ENCODE measurements around the gene NEDD4.
A peak's percentile ranks its signal among the peaks of the same experiment; 100 is the strongest.

The NEDD4 gene

DNA sequence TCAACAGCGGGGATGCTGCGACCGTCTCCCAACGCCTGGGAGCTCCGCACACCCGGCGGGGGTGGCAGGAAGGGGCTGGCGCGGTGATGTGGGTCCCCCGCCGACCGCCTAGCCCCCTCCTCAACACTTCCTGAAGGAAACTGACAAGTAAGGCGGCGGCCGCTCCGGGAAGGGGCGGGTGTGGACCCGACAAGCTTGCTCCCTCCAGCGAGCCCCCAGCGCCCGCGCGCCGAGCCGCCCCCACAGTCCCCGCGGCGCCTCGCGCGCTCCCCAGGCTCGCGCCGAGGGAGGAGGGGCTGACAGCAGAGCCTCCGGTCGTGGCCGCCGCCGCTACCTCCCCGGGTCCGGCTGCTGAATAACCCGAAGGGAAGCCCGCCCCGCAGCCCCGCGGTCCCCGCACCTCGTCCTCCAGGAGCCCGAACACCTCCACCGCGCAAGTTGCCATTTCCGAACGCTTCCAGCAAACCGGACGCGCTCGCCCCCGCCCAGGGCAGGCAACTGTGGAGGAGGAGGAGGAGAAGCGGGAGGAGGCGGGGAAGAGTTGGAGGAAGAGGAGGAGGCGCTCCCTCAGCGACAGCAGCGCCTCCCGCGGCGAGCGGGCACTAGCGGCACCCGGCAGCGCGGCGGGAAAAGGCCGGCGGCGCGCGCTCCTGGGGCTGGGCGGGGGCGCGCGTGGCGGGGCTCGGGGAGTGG, at the start of gene NEDD4:
Gene NEDD4 (minus strand): TSS at position 502 of the 693 bp plus-strand sequence. CDS start 57 bp downstream, at position 445.
- Histone ChIP-seq H3K4me3 (ENCODE audit: low read length) (peak within 1 kb of the TSS; percentile 65), H3K27ac (ENCODE audit: low read length) (no peak within 1 kb of the TSS), H3K27me3 (ENCODE audit: control insufficient read depth, insufficient read depth, low read length) (no peaks in the 10 kb centered on the region), H3K9me3 (ENCODE audit: control insufficient read depth, insufficient read depth, low read length) (no peaks in the 10 kb centered on the region), H3K36me3 (ENCODE audit: control insufficient read depth, insufficient read depth, low read length) (no peaks in the 10 kb centered on the region), H3K4me1 (ENCODE audit: control insufficient read depth, insufficient read depth, low read length) (no peaks in the 10 kb centered on the region)
- DNase-seq (ENCODE audit: low read depth, low spot score), result peak; percentile 52
- no CpG with 5 or more reads among the region's 83 CpGs for WGBS (ENCODE audit: insufficient coverage, insufficient read length)

DNA sequence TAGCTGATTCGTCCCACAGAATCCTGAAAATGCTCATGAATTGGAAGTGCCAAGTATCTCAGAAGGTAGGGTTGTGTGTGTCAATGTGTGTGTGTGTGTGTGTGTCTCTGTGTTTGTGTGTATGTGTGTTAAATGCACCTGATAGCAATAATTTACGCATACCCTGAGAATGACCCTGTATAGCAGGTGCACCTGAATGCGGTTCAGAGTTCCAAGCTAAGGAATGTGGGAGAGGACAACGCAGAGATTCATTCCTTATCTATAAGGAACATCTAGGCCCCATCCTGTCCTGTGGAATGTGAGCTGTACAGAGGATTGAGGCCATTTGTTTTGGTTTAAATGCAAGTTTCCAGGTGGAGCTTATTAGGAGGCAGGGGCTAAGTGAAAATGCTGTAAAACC, 49.1 kb upstream of the NEDD4 start:
- Histone ChIP-seq H3K27me3 (ENCODE audit: control insufficient read depth, insufficient read depth, low read length) (no peaks in the 10 kb centered on the region), H3K27ac (ENCODE audit: low read length) (no peak overlapping the region), H3K4me3 (ENCODE audit: low read length) (no peak overlapping the region), H3K36me3 (ENCODE audit: control insufficient read depth, insufficient read depth, low read length) (no peaks in the 10 kb centered on the region; the same call in 1 of the 2 replicates), H3K9me3 (ENCODE audit: control insufficient read depth, insufficient read depth, low read length) (no peaks in the 10 kb centered on the region), H3K4me1 (ENCODE audit: control insufficient read depth, insufficient read depth, low read length) (peaks cover 2% of the 10 kb centered on the region; the same call in 1 of the 2 replicates)
- no peak for DNase-seq (ENCODE audit: low read depth, low spot score)
- no CpG with 5 or more reads among the region's 4 CpGs for WGBS (ENCODE audit: insufficient coverage, insufficient read length)

DNA sequence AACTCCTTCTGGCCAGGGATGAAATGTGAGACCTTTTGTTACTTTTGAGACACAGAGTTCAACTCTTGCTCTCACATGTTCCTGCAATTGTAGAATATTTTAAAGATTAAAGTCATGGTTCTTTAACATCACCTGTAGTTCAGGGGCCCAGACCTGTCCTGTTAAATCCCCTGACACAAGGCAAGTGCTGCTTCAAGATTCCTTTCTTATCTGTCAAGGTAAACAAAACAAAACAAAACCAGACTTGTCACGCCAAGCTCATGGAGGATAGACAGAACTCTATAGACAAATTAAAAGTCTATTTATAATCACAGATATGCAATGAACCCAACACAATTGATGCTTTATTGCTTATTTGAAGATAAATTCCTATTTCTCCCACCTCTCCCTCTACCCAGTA, 48.6 kb upstream of the NEDD4 start:
- H3K9me3 ChIP-seq (ENCODE audit: control insufficient read depth, insufficient read depth, low read length), result no peaks in the 10 kb centered on the region
- WGBS (ENCODE audit: insufficient coverage, insufficient read length), result no CpG with 5 or more reads among the region's 1 CpG

DNA sequence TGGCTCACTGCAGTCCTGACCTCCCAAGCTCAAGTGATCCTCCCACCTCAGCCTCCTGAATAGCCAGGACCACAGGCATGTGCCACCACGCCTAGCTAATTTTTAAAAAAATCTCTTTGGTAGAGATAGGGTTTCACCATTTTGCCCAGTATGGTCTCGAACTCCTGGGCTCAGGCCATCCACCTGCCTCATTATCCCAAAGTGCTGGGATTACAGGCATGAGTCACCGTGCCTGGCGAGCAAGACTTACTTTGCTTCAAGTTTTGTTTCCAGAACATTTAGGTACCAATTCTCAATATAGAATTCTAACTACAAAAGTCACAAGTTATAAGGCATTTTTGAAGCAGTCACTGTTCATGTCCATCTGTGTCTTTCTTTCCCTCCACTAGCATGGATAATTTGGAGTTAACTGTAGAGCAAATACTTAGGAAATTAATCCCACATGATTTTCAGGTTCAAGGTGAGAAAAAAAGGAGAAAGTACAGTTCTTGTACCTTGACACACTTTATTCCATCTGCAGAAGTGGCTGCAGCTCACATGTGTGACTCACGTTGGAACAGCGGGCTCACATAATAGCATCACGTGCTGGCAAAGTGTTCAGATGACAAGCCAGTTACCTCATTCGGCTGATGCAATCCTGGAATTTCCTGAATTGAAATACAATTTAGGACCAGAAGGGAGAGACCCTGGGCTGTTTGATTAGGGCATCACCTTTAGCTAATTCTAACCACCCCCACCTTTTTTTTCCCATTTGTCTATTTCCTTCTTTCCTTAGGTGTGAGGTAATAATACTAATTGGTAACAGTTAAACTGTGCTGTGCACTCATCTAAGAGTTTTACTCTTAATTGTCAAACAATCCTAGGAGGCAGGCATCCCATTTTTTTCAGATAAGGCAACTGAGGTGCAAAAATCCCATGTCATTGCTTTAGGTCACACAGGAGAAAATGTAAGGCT, 46.9 kb upstream of the NEDD4 start:
- DNase-seq (ENCODE audit: low read depth, low spot score), result no peak
- H3K27ac ChIP-seq (ENCODE audit: low read length), result no peak overlapping the region
- H3K9me3 ChIP-seq (ENCODE audit: control insufficient read depth, insufficient read depth, low read length), result no peaks in the 10 kb centered on the region
- H3K4me1 ChIP-seq (ENCODE audit: control insufficient read depth, insufficient read depth, low read length), result peaks cover 2% of the 10 kb centered on the region; the same call in 1 of the 2 replicates
- H3K4me3 ChIP-seq (ENCODE audit: low read length), result no peak overlapping the region
- WGBS (ENCODE audit: insufficient coverage, insufficient read length), result no CpG with 5 or more reads among the region's 8 CpGs
- no peaks in the 10 kb centered on the region; the same call in 1 of the 2 replicates for H3K36me3 ChIP-seq (ENCODE audit: control insufficient read depth, insufficient read depth, low read length)
- H3K27me3 ChIP-seq (ENCODE audit: control insufficient read depth, insufficient read depth, low read length), result no peaks in the 10 kb centered on the region

More for the DNA sequence above, 48.6 kb upstream of the NEDD4 start:
- no peaks in the 10 kb centered on the region for H3K27me3 ChIP-seq (ENCODE audit: control insufficient read depth, insufficient read depth, low read length)
- no peak for DNase-seq (ENCODE audit: low read depth, low spot score)
- H3K27ac ChIP-seq (ENCODE audit: low read length), result no peak overlapping the region
- no peaks in the 10 kb centered on the region; the same call in 1 of the 2 replicates for H3K36me3 ChIP-seq (ENCODE audit: control insufficient read depth, insufficient read depth, low read length)
- peaks cover 2% of the 10 kb centered on the region; the same call in 1 of the 2 replicates for H3K4me1 ChIP-seq (ENCODE audit: control insufficient read depth, insufficient read depth, low read length)
- no peak overlapping the region for H3K4me3 ChIP-seq (ENCODE audit: low read length)

DNA sequence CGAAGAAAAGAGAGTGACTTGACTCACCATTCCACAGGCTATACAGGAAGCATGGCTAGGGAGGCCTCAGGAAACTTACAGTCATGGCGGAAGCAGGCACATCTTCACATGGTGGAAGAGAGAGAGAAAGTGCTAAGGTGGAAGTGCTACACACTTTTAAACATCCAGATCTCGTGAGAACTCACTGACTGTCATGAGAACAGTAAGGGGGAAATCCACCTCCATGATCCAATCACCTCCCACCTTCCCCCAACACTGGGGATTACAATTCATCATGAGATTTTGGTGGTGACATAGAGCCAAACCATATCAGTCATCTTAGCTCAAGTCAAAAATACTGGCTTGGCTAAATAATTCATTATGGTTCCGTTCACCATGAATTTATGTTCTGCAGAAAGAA, 45.3 kb upstream of the NEDD4 start:
- Histone ChIP-seq H3K27ac (ENCODE audit: low read length) (no peak overlapping the region), H3K27me3 (ENCODE audit: control insufficient read depth, insufficient read depth, low read length) (no peaks in the 10 kb centered on the region)
- WGBS (ENCODE audit: insufficient coverage, insufficient read length), result no CpG with 5 or more reads among the region's 4 CpGs

DNA sequence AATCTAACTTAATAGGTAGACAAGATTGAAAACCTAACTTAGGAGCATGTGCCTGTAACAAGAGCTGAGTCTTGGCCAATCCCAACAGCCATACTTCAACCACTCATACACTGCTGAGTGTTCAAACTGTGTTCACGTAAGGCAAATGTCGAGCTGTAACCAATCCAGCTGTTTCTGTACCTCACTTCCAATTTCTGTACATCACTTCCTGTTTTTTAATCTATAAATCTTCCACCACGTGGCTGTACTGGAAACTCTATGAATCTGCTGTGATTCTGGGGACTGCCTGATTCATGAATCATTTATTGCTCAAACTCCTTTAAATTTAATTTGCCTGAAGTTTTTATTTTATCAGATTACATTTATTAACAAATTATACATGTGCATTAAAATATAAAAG, 44.6 kb upstream of the NEDD4 start:
- no peaks in the 10 kb centered on the region; the same call in 1 of the 2 replicates for H3K36me3 ChIP-seq (ENCODE audit: control insufficient read depth, insufficient read depth, low read length)
- H3K27me3 ChIP-seq (ENCODE audit: control insufficient read depth, insufficient read depth, low read length), result no peaks in the 10 kb centered on the region
- H3K4me1 ChIP-seq (ENCODE audit: control insufficient read depth, insufficient read depth, low read length), result peaks cover 2% of the 10 kb centered on the region; the same call in 1 of the 2 replicates
- H3K9me3 ChIP-seq (ENCODE audit: control insufficient read depth, insufficient read depth, low read length), result no peaks in the 10 kb centered on the region
- no CpG with 5 or more reads among the region's 3 CpGs for WGBS (ENCODE audit: insufficient coverage, insufficient read length)
- no peak for DNase-seq (ENCODE audit: low read depth, low spot score)
- H3K27ac ChIP-seq (ENCODE audit: low read length), result no peak overlapping the region
- no peak overlapping the region for H3K4me3 ChIP-seq (ENCODE audit: low read length)

More for the DNA sequence above, 45.3 kb upstream of the NEDD4 start:
- DNase-seq (ENCODE audit: low read depth, low spot score), result no peak
- Histone ChIP-seq H3K36me3 (ENCODE audit: control insufficient read depth, insufficient read depth, low read length) (no peaks in the 10 kb centered on the region; the same call in 1 of the 2 replicates), H3K4me1 (ENCODE audit: control insufficient read depth, insufficient read depth, low read length) (peaks cover 2% of the 10 kb centered on the region; the same call in 1 of the 2 replicates), H3K9me3 (ENCODE audit: control insufficient read depth, insufficient read depth, low read length) (no peaks in the 10 kb centered on the region), H3K4me3 (ENCODE audit: low read length) (no peak overlapping the region)

DNA sequence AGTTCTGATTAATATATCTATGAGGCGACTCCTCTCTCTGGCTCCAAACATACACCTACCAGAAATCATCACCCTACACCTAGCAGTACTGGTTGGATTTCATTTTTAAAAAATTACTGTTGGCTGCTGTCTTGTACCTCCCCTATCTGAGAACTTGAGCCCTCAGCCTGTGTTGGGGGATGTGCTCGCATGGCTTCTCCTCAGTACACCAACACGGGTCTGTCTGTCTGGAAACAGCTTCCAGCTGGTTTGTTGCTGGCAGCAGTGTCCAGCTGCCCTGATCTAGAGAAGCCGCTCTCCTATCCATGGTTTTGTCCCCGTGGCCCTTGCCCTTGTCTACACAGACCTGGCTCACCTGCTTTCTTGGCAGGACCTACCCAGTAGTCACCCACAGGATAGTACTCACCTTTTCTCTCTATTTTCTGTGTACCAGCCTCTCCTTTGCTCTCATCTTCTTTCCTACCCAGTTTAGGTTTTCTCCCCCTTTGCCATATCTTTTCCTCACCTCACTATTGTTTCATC, 43.2 kb upstream of the NEDD4 start:
- no peak for DNase-seq (ENCODE audit: low read depth, low spot score)
- H3K36me3 ChIP-seq (ENCODE audit: control insufficient read depth, insufficient read depth, low read length), result no peaks in the 10 kb centered on the region; the same call in 1 of the 2 replicates
- H3K27ac ChIP-seq (ENCODE audit: low read length), result no peak overlapping the region
- WGBS (ENCODE audit: insufficient coverage, insufficient read length), result no CpG with 5 or more reads among the region's 5 CpGs
- peaks cover 2% of the 10 kb centered on the region; the same call in 1 of the 2 replicates for H3K4me1 ChIP-seq (ENCODE audit: control insufficient read depth, insufficient read depth, low read length)
- no peaks in the 10 kb centered on the region for H3K27me3 ChIP-seq (ENCODE audit: control insufficient read depth, insufficient read depth, low read length)
- H3K4me3 ChIP-seq (ENCODE audit: low read length), result no peak overlapping the region
- no peaks in the 10 kb centered on the region for H3K9me3 ChIP-seq (ENCODE audit: control insufficient read depth, insufficient read depth, low read length)

DNA sequence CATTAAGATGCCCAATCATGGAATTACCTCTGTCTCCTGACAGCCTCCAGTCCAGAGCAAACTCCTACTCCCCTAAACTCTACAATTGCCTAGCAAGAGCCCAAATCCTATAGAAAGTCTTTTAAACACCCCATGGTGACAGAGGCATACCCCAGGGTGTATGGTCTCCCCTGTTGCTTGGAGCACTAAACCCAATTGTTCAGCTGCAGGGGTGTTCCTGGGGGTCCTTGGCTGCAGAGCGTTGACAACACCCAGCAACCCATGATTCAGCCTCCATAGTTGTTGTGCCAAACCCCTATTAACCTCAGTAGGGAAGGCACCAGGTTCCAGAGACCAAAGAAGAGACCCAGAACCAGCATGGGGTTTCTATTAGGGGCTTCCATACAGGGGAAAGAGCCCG, 41.8 kb upstream of the NEDD4 start:
- Histone ChIP-seq H3K4me1 (ENCODE audit: control insufficient read depth, insufficient read depth, low read length) (no peaks in the 10 kb centered on the region), H3K36me3 (ENCODE audit: control insufficient read depth, insufficient read depth, low read length) (no peaks in the 10 kb centered on the region), H3K27me3 (ENCODE audit: control insufficient read depth, insufficient read depth, low read length) (no peaks in the 10 kb centered on the region), H3K9me3 (ENCODE audit: control insufficient read depth, insufficient read depth, low read length) (no peaks in the 10 kb centered on the region), H3K4me3 (ENCODE audit: low read length) (no peak overlapping the region), H3K27ac (ENCODE audit: low read length) (no peak overlapping the region)
- DNase-seq (ENCODE audit: low read depth, low spot score), result no peak
- WGBS (ENCODE audit: insufficient coverage, insufficient read length), result no CpG with 5 or more reads among the region's 2 CpGs

DNA sequence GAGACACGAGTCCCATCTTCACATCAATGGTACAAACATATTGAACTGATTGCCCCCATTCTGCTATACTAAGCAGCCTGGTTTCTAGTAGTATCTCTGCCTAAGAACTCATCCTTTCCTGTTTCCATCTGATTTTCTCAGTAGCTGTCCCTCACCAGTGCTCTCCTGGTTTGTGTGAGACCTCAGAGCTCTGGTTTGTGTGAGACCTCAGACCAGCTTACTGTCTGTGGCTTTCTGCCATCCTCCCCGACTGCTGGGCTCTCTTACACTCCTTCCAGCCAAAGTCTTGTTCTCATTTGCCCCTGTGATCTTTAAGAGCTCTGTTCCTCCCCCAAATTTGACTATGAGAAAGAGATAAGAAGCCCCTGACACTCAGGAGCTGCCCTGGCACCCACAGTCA, 41.1 kb upstream of the NEDD4 start:
- Histone ChIP-seq H3K27ac (ENCODE audit: low read length) (no peak overlapping the region), H3K4me3 (ENCODE audit: low read length) (no peak overlapping the region), H3K27me3 (ENCODE audit: control insufficient read depth, insufficient read depth, low read length) (no peaks in the 10 kb centered on the region), H3K36me3 (ENCODE audit: control insufficient read depth, insufficient read depth, low read length) (no peaks in the 10 kb centered on the region), H3K4me1 (ENCODE audit: control insufficient read depth, insufficient read depth, low read length) (no peaks in the 10 kb centered on the region), H3K9me3 (ENCODE audit: control insufficient read depth, insufficient read depth, low read length) (no peaks in the 10 kb centered on the region)
- WGBS (ENCODE audit: insufficient coverage, insufficient read length), result no CpG with 5 or more reads among the region's 2 CpGs
- no peak for DNase-seq (ENCODE audit: low read depth, low spot score)

DNA sequence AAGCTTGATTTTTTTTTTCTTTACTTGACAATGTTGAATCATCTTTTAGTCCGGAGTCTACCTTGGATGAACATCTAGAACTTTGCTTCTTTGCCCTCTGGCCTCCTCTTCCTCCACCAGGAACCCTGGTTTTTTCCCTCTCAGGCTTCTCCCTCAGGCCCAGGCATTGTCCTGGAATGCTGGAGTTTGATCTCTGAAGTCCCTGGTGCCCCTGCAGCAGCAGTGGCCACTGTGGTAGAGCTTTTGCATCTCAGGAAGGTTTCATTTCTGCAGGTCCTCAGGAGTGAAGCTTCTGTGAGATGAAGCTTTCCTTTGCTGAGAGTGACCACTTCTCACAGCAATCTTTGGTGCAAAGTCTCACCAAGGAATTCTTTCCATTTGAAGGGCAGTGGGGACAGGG, 39.0 kb upstream of the NEDD4 start:
- H3K36me3 ChIP-seq (ENCODE audit: control insufficient read depth, insufficient read depth, low read length), result no peaks in the 10 kb centered on the region
- no peak overlapping the region for H3K27ac ChIP-seq (ENCODE audit: low read length)
- no peaks in the 10 kb centered on the region for H3K27me3 ChIP-seq (ENCODE audit: control insufficient read depth, insufficient read depth, low read length)
- H3K9me3 ChIP-seq (ENCODE audit: control insufficient read depth, insufficient read depth, low read length), result no peaks in the 10 kb centered on the region
- no peaks in the 10 kb centered on the region for H3K4me1 ChIP-seq (ENCODE audit: control insufficient read depth, insufficient read depth, low read length)
- H3K4me3 ChIP-seq (ENCODE audit: low read length), result no peak overlapping the region
- no peak for DNase-seq (ENCODE audit: low read depth, low spot score)
- WGBS (ENCODE audit: insufficient coverage, insufficient read length), result no CpG with 5 or more reads among the region's 1 CpG

Data from iPS DF 6.9 (cell line).